LoVo (cell line): ENCODE results near the gene RNU1-2.
"Not testable (repeated sequence)": the region's sequence is repeated elsewhere in the genome, so short reads cannot be mapped to it uniquely, and the experiment has no call there.

Source experiments
- DNase-seq: peaks from one replicate; pipeline ENCODE4 v3.0.0-alpha.2; 2016; ENCODE audit warnings: low spot score

Gene RNU1-2

DNA sequence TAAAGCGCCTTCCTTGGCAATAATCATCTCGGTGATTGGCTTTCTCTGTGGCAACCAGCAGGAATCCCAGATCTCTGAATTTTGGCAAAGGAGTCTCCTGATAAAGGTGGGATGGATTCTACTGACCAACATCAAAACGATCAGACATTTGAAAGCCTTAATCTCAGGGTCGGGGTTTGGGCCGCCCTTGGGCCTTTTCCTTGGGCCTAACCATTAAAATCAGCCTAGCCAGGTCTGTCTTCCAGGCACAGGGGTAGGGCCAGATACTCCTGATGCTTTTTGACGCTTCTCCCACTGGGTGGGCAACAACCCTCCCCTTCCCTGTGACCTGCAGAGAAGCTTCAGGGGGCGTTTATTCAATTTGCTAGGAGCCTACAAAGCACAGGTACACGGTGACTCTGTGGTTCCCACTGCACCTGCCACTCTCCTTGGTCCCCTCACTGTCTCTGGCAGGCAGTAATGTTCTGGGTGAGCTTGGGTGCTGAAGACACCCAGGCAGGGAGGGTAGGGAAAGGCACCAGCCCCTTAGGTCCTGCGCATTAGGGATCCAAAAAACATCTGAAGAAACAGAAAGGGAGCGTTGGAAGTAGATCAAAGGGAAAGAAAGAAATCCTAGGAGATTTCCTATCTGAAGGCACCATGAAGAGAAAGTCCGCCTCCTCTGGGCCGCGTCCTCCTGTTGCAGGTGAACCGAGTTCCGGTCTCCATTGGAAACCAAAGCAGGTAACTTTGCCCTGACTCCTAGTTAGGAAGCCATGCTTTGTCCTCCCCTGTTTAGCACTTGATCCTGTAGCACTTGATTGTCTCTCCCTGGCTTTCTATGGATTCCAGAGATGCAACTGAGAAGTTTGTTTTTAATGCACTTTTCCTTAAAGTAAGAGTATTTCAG lies 12.3 kb downstream of the RNU1-2 start:
- DNase-seq = no peak

DNA sequence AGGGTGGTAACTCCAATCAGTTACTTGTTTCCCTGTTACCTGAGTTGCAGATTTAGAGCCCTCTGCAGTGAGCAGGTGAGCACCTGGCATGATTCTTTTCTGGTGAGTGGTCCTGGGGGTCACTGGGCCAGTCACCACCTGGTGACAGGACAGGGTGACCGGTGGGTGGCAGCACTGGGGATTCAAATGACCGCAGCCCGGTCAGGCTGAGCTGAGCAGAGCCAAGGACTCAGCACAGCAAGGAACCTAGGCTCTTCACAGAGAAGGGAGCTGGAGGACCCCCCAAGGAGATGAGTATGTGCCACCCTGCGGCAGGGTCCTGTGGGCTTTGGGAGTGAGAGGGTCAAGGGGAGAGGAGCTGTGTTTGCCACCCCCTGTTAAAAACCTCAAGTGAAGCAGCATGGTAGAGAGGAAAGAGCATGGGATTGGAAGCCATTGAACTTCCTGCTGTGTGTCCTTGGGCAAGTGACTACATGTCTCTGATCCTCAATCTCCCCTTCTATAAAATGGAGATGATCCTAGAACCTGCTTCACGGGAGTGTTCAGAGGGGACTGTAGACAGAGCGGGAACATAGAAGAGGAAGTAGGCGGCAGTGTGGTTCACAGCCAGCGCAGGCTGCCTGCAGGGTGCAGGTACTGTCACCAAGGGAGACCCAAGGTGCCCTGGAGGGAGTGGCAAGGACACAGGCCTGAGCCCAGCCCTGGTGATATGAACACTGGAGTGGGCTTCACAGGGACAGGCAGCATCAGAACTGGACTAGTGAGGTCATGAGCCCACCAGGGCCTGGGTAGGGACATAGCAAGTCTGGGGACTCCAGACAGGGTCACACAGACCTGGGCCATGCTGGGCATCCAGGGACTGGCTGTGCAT lies 16.3 kb downstream of the RNU1-2 start:
- DNase-seq = not testable (repeated sequence)

DNA sequence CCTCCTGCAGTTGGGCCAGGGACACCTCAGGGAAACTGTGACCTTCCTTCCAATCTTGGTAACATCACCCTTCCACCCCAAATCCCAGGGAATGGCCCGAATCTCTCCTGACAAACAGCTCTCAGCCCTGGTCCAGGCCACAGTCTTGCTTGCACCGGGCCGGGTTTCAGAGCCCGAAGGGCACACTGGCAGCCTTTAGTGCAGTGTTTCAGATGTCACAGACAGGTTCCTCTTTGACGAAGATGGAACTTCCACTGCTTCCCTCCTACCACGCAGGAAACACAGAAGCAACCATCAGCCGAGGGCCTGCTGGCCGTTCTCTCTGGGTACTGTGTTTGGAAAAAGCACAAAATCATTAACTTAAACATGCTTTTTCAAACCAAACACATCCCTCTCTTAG lies 17.0 kb downstream of the RNU1-2 start:
- not testable (repeated sequence) for DNase-seq

DNA sequence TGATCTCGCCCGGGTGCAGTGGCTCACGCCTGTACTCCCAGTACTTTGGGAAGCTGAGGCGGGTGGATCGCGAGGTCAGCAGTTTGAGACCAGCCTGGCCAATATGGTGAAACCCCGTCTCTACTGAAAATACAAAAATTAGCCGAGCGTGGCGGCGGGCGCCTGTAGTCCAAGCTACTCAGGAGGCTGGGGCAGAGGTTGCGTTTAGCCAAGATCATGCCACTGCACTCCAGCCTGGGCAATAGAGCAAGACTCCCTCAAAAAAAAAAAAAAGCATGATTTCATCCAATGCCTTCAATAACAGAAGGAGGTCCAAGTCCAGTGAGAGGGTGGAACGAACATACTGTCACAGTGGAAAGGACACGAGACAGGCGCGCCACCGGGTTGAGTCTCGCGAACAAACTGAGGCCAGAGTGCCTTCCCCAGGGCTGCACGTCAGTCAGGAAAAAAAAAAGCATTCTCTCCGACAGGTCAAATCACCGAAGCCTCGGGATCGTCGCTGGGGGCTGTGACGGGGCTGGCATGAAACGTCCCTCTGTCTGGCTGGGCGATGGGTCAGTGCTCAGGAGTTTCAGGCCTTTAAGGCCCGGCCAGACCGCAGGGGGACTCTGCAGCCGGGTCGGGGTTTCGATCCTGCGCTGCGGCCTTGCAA lies 17.5 kb downstream of the RNU1-2 start:
- DNase-seq = no peak

DNA sequence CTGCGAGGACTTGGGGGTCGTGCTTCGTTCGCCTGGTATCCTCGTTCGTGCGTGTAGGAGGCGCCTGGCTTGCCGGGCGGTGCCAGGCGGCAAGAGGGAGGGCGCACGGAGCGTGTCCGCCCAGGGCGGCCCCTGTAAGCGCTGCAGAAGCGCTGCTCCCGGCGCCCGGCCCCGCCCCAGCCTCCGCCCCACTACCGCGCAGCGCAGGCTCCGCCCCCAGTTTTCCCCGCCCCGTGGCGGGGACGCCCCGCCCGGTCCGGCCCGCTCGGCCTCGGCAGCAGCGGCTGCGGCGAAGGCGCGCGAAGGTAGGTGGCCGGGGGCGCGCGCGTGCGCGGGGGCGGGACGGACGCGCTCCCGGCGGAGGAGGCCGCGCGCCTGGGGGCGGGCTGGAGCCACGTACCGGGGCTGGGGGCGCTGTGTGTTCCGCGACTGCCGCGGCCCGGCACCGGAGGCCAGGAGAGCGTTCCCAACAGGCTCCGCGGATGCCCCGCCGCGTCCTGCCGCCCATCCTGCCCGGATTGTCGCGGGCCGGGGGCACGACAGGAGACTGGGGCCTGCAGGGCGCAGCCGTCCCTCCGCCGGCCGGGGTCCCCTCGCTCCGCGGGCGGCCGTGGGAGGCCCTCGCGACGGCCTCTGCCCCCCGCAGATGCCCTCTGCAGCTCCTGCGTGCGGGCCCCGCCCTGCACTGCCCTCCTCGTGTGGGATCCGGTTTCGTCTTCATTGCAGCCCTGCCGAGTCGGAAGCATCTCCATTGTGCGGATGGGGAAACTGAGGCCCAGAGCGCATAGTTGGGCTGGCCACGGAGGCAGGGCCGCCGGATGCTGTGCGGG lies 18.3 kb downstream of the RNU1-2 start:
- peak; percentile 94 for DNase-seq

DNA sequence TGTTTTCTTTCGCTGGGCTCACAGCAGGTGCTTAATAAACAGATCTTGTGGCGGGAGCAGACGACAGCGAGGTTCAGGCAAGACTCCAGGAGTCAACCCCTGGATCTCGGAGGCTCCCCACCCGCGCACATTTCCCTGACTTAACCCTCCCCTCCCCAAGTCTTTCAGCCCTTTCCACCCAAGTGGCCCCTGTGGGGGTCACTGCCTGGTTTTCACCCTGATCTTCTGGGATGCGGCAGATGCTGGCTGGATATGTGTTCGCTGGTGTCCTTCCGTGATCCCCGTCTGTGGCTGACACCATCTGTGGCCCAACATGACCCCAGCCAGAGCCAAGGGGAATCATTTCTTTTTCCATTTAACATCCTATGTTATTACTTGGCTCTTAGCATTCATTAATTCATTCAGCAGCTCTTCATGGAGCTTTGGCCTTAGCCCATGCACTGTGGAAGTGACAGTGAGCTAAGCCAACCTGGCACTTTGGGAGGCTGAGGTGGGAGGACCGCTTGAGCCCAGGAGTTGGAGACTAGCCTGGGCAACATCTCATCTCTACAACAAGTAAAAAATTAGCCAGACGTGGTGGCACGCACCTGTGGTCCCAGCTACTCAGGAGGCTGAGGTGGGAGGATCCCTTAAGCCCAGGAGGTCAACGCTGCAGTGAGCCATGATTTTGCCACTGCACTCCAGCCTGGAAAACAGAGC lies 19.3 kb downstream of the RNU1-2 start:
- DNase-seq = not testable (repeated sequence)

DNA sequence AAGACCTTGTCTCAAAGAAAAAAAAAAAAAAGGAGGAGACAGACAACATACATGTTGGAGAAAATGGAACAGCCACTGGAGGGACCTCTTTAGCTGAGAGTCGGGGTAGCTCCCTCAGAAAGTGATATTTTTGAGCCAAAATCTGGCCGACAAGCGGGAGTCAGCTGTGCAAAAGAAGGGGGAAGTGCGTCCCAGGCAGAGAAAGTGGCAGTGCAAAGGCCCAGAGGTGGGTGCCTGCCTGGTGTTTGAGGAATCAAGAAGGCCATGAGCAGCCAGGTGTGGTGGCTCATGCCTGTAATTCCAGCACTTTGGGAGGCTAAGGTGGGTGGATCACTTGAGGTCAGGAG lies 19.8 kb downstream of the RNU1-2 start:
- DNase-seq = no peak

DNA sequence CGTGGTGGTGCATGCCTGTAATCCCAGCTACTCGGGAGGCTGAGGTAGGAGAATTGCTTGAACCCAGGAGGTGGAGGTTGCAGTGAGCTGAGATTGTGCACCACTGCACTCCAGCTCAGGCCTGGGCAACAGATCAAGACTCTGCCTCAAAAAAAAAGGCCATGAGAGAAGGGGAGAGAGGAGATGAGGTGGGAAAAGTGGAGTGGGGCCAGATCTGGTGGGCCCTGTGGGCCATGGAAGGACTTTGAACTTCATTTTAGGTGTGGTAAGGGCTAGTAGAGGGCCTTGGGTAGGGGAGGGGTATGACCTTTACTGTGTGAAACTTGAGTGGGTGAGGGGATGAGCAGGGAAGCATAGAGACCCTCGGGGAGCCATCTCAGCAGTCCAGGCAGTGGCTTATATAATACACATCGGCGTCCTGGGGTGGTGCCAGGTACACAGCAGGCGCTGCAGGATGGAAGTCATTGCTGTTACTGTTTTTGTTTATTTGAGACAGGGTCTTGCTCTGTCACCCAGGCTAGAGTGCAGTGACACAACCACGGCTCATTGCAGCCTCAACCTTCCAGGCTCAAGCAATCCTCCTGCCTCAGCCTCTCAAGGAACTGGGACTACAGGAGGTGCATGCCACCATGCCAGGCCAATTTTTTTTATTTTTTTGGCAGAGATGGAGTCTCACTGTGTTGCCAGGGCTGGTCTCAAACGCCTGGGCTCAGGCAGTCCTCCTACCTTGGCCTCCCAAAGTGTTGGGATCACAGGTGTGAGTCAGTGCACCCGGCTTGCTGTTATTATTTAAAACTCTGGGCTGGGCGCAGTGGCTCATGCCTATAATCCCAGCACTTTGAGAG lies 20.5 kb downstream of the RNU1-2 start:
- DNase-seq = not testable (repeated sequence)

DNA sequence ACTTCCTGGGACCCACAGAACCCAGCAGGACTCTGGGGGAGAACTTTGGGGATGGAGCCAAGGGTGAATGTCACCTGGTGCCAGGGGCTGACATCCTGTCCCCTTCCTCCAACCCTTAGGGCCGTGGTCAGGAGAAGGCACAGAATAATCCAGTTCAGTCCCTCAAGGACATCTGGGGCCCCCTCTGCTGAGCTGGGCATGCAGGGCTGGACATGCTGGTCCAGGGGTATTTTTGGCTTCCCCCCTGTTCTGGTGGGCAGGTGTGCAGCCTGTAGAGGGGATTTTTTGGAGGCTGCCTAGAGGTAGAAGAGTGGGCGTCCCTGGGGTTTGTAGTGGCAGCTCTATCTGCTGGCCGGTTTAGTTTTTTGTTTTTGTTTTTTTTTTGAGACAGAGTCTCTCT lies 22.6 kb downstream of the RNU1-2 start:
- no peak for DNase-seq

DNA sequence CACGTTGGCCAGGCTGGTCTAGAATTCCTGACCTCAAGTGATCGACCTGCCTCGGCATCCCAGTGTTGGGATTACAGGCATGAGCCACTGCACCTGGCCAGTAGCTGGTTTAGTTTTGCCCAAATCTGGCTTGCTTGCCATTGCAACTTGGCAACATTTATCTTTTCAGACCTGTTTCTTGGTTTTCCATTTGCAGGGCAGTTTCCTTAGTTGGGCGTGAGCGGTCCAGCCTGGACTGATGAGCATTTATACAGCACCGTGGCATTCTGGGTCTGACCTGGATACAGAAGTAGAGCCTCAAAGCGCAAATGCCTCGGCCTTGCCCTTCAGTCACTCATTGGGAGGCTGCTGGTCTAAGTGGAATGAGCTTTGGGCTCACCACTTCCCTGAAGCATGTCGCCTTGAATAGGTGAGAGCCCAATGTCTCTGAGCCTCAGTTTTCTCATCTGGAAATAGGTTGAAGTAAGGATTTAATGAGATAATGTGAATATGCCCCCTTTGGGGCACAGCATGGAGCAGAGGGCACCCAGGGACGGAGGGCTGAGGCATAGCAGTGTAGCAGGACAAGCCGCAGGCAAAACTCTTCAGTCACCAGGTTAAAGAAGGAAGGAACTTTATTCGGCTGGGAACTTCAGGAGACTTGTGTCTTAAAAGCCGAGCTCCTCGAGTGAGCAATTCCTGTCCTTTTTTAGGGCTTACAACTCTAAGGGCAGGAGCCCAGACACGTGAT lies 23.3 kb downstream of the RNU1-2 start:
- DNase-seq = not testable (repeated sequence)

DNA sequence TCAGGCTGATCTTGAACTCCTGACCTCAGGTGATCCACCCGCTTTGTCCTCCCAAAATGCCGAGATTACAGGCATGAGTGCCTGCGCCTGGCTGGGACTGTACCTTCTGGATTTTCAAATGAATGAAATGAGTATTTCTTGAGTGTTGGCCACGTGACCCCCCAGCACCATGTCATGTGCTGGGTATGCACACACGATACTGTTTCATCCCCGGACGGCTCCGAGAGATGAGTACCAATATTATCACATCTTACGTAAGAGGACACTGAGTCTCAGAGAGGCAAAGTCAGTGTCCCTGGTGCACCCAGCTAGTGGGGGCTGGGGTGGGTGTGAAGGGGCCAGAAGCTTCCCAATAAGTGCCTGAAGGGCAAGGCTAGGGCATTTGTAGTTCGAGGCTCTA lies 25.2 kb downstream of the RNU1-2 start:
- DNase-seq = no peak

DNA sequence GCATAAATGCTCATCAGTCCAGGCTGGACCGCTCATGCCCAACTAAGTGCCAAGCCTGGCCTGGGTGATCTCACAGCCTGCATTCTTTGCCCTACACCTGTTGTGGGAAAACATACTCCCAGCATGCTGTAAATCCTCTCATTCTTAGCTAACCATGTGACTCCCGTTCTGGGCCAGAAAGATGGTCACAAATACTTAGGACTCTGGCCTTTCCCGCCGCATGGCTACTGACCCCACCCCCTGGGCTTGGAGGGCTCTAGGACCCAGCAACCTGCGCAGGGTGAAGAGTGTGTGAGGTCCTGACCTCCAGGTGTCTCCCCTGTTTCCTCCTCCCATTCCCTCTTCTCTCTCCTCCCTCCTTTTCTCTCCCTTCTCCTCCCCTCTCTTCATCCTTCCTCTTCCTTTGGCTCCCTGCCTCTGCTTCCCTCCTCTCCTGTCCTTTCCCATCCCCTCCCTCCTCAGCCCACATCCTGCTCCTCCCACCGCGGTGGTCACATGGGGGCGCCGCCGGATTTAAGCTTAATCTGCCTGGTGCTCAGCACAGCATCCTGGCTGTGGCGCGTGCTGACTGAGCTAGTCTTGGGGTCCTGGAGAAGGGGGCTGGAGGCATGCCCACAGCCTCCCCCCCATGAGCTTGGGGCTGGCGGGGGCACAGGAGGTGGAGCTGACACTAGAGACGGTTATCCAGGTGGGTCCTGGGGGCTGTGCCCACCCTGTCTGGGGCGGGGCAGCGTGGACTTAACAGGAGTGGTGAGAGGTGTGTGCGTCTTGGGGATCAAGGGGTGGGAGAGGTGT lies 25.8 kb downstream of the RNU1-2 start, which contains the start of gene CROCC:
CROCC (plus strand) TSS at position 541 of the 795 bp plus-strand sequence; CDS start at position 629, 88 bp downstream.
- no peak for DNase-seq

DNA sequence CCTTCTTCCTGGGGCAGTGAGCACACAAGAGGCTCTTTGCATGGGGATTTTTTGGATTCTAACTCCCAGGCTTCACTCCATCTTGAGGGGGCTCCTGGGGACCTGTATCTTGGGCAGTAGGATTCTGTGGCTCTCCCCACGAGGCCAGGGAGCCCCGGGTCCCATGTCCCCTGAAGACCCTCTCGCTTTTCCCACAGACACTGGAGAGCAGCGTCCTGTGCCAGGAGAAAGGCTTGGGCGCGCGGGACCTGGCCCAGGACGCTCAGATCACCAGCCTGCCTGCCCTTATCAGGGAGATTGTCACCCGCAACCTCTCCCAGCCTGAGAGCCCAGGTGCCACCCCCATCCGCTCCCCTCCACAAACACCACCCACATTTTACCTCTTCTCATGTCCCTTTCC lies 26.7 kb downstream of the RNU1-2 start:
- DNase-seq = no peak

DNA sequence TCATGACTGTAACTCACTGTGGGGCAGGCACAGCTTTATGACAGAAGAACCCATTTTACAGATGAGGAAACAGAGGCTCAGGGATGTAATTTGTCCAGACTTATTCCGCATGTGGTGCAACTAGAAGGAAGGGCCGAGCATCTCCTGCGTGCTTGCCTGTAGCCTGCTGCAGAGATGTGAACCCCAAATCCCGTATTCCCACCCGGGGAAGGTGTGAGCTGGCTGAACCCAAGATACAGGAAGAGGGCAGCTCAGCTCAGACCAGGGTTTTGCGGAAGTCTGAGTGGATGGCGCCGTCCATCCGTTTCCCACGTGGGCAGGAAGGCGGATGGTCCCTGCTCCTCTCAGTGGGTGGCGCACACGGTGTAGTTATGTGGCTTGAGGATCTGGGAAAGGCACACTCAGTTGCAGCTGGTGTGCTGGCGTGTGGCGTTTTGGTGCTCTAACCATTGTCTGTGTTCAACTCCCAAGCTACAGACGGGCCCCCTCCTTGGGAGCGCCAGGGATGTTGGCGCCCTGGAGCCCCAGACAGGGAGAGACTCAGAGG lies 27.2 kb downstream of the RNU1-2 start:
- no peak for DNase-seq

DNA sequence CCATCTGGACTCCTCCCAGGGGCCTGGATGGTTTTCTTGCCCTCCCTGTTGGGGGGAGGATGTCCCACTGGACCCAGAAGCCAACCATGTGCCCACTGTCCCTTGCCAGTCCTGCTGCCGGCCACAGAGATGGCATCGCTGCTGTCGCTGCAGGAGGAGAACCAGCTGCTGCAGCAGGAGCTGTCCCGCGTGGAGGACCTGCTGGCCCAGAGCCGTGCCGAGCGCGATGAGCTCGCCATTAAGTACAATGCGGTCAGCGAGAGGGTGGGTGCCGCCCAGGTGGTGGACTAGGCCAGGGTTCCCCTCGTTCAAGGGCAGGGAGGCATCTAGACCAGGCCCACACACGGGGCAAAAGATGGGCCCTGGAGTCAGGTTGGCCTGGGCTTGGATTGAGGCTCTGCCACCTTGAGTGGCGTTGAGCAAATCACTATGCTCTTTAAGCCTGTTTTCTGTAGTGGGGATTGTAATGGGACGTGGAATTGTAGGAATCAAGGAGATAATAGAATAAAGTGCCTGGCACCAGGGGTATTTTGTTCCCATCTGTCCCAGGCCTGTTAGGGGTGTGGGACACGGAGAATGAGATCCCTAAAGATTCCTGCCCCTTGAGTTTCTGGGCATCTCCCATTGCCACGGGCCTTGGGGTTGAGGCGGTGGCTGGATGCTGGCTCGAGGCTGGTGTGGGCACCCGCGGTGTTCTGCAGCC lies 28.6 kb downstream of the RNU1-2 start:
- DNase-seq = no peak

DNA sequence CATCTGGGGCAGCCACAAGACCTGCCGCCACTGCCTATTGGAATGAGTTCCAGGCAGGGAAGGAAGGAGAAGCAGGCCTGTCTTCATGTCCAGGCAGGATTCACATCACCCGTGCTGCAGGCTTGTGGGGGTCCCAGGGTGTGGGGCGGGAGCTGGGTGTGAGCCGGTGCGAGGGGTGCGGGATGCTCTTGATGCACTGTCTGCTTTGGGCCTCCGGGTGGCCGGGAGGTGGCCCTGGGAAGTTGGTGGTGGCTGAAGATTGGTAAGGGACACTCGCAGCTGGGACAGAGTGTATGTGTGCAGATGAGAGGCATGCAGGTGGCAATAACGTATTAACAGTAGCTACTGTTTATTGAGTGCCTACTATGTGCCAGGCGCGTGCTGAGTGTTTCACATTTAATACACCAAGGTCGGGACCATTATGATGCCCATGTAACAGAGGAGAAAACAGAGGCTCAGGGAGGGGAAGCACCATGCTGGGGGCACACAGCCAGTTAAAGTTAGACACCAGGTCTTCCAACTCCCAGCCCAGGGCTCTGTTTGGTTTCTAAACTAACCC lies 29.2 kb downstream of the RNU1-2 start:
- no peak for DNase-seq
